Spleen (tissue), 7 donors: ENCODE results near the gene P4HB.

Experiments
- POLR2A ChIP-seq, 3 donors: fragments of 450-650 bp; IDR thresholded peaks; one replicate each; pipeline ENCODE4 v1.5.1; 2017; ENCODE audit warnings: antibody characterized with exemption in 3 of 3, mild to moderate bottlenecking in 1 of 3
- POLR2AphosphoS5 ChIP-seq, 3 donors: sonication (generic); formaldehyde crosslinking; IDR thresholded peaks; one replicate each; pipeline ENCODE4 v1.5.1; 2017; ENCODE audit warnings: antibody characterized with exemption in 3 of 3
- TF ChIP-seq, protein P1 (sequence below), 11 experiments: fragments of 200-600 bp in 7 of 11; fragments of 450-650 bp in 4 of 11; sonication (generic) in 4 of 11; IDR thresholded peaks in 8 of 11; conservative IDR thresholded peaks in 3 of 11; 1 replicate in 7 of 11; 2 replicates in 4 of 11; pipeline versions ENCODE4 v1.4.0 to v1.8.0; 2016 to 2021; ENCODE audit warnings: antibody characterized with exemption in 11 of 11, inconsistent platforms in 4 of 11, mild to moderate bottlenecking in 1 of 11
- donor health status: DM: no; HTN: no; CAD: no; lungs with moderate emphysema.
- donor health status: DM: no; HTN: no; CAD: no.
- donor health status: DM: no; HTN: no; CAD: no.

DNA sequence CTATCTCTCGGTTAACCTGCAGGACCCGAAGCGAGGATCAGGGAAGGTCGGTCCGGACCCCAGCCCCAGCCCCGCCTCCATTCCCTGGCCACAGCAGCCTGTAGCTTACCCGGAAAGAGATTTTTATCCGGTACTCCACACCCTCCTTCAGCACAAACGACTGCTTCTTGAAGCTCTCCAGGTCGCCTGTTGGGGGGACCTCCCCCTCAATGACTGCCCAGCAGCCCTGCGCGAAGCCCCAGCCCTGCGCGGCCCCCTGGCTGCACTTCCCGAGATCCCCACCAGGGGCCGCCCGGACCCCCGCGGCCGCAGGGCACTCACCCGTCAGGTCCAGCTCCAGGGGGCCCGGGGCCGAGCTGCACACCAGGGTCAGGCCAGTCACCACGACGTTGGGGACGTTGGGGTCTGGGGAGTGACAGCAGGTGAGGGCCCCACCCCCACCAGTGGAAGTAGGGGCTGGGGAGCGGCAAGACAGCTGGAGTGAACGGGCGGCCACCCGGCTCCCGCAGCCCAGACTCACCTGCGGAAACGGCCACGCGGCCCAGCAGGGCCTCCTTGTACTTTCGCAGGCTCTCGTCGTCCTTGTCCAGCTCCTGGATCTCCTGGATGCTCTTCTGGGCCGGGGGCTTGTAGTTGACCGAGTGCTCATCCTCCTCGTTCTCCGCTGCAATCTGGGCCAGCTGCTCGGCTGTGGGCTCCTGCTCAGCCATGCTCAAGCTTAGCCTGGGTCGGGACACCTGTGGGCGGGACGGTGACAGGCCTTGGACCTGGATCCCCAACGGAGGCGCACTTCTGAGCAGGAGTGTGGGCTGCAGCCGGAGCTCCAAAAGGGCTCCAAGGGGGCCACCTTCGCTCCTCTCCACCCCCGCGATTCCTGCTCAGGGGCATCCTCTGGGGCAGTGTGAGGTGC, 9.1 kb upstream of the P4HB start:
- TF ChIP-seq, protein P1, sequence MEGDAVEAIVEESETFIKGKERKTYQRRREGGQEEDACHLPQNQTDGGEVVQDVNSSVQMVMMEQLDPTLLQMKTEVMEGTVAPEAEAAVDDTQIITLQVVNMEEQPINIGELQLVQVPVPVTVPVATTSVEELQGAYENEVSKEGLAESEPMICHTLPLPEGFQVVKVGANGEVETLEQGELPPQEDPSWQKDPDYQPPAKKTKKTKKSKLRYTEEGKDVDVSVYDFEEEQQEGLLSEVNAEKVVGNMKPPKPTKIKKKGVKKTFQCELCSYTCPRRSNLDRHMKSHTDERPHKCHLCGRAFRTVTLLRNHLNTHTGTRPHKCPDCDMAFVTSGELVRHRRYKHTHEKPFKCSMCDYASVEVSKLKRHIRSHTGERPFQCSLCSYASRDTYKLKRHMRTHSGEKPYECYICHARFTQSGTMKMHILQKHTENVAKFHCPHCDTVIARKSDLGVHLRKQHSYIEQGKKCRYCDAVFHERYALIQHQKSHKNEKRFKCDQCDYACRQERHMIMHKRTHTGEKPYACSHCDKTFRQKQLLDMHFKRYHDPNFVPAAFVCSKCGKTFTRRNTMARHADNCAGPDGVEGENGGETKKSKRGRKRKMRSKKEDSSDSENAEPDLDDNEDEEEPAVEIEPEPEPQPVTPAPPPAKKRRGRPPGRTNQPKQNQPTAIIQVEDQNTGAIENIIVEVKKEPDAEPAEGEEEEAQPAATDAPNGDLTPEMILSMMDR (IDR thresholded peaks at IDR 0.05 in 8 of 11, conservative IDR thresholded peaks at IDR 0.05 in 3 of 11), result peak; percentile 69 to 97 (median 89)
- TF ChIP-seq POLR2A (IDR thresholded peaks at IDR 0.05), result no peak
- peak in 2 of 3 donors; percentile 33 to 78 for TF ChIP-seq POLR2AphosphoS5 (IDR thresholded peaks at IDR 0.05)
